GM12878 (cell line): ENCODE results near the gene MAST3. TPM values are rescaled to one million over a fixed set of nuclear protein-coding genes. Genes with fewer than 3 reads are reported as not detected.

Experiments used
- ATAC-seq: fragments of 200-7000 bp; cut with Tn5 transposase; 3 replicates; pipeline ENCODE4 v1.9.1; 2020; ENCODE audit warnings: mild to moderate bottlenecking, moderate library complexity
- BruUV-seq: library from RNA; stranded (reverse); fragments of 400-500 nt; replicated peaks from 2 replicates; lab custom pipeline; 2021; lab: Mats Ljungman, UMichigan
- CTCF ChIA-PET: fragments of 300-600 bp; sonication (Branson Sonifier 250); formaldehyde crosslinking; extraction: SDS; loops from one replicate; lab custom pipeline; 2021; ENCODE audit warnings: inconsistent platforms; lab: Yijun Ruan, JAX
- POLR2A ChIA-PET: fragments of 350-600 bp; formaldehyde crosslinking; extraction: SDS; loops from one replicate; lab custom pipeline; 2021; ENCODE audit warnings: inconsistent platforms; lab: Charles Lee
- RAD21 ChIA-PET: fragments of 300-600 bp; sonication (Branson Sonifier 250); formaldehyde crosslinking; loops from one replicate; lab custom pipeline; 2023; ENCODE audit warnings: antibody characterized with exemption; ENCODE audit not compliant: unreplicated experiment; lab: Charles Lee
- SMC1A ChIA-PET: fragments of 300-600 bp; sonication (Branson Sonifier 250); formaldehyde crosslinking; loops from one replicate; lab custom pipeline; 2023; ENCODE audit not compliant: unreplicated experiment, uncharacterized antibody; lab: Charles Lee
- DNase-seq: peaks from one replicate; pipeline ENCODE4 v3.0.0-alpha.2; 2011; ENCODE audit warnings: low read depth, low spot score
- FAIRE-seq: peaks from 3 replicates; lab custom pipeline; 2011; peaks lifted over from hg19 to GRCh38; lab: Jason Lieb, UNC
- H2AFZ ChIP-seq: 2 replicates; pipeline ENCODE4 v1.6.0; 2011; ENCODE audit warnings: low read depth, low read length, control low read depth; ENCODE audit not compliant: control insufficient read depth
- H3K27ac ChIP-seq: 2 replicates; pipeline ENCODE4 v1.5.1; 2011; ENCODE audit warnings: control low read depth; ENCODE audit not compliant: control insufficient read depth, insufficient read depth
- H3K27me3 ChIP-seq, 2 experiments: replicated peaks in 1 of 2; 2 replicates each; pipeline versions ENCODE4 v1.6.0 to v1.6.1; 2011; ENCODE audit warnings: low read length in 1 of 2; ENCODE audit not compliant: control insufficient read depth in 2 of 2, insufficient read depth in 2 of 2
- H3K36me3 ChIP-seq, 2 experiments: 2 replicates each; pipeline ENCODE4 v1.5.1; 2011; ENCODE audit warnings: low read length in 1 of 2; ENCODE audit not compliant: control insufficient read depth in 2 of 2, insufficient read depth in 2 of 2
- H3K4me1 ChIP-seq: 2 replicates; pipeline ENCODE4 v1.6.1; 2011; ENCODE audit warnings: mild to moderate bottlenecking, low read length, moderate library complexity, mixed read lengths; ENCODE audit not compliant: control insufficient read depth, insufficient read depth
- H3K4me2 ChIP-seq: 2 replicates; pipeline ENCODE4 v1.6.0; 2011; ENCODE audit warnings: control low read depth; ENCODE audit not compliant: control insufficient read depth, insufficient read depth
- H3K4me3 ChIP-seq: fragments of 200-600 bp; sonication (generic); 2 replicates; pipeline ENCODE4 v1.5.1; 2016
- H3K79me2 ChIP-seq: 2 replicates; pipeline ENCODE4 v1.6.0; 2011; ENCODE audit warnings: low read length; ENCODE audit not compliant: control insufficient read depth, insufficient read depth
- H3K9ac ChIP-seq: 2 replicates; pipeline ENCODE4 v1.8.0; 2011; ENCODE audit warnings: low read length, control low read depth, mixed read lengths; ENCODE audit not compliant: control insufficient read depth, insufficient read depth
- H3K9me3 ChIP-seq: replicated peaks from 3 replicates; pipeline ENCODE4 v1.5.1; 2011; ENCODE audit warnings: mild to moderate bottlenecking, low read length; ENCODE audit not compliant: control insufficient read depth, insufficient read depth
- H4K20me1 ChIP-seq: 2 replicates; pipeline ENCODE4 v1.6.0; 2011; ENCODE audit not compliant: control insufficient read depth, insufficient read depth
- ETV6 ChIP-seq, 2 experiments: fragments of 450-650 bp in 1 of 2; IDR thresholded peaks in 1 of 2; conservative IDR thresholded peaks in 1 of 2; 2 replicates each; pipeline ENCODE4 v1.6.1; 2014; ENCODE audit warnings: antibody characterized with exemption in 1 of 2, borderline replicate concordance in 1 of 2, low read depth in 1 of 2, mild to moderate bottlenecking in 1 of 2, moderate library complexity in 1 of 2
- IKZF2 ChIP-seq, 2 experiments: fragments of 450-650 bp; IDR thresholded peaks; 2 replicates each; pipeline ENCODE4 v1.6.1; 2017; ENCODE audit warnings: mild to moderate bottlenecking in 2 of 2, moderate library complexity in 2 of 2
- KLF5 ChIP-seq: fragments of 450-650 bp; IDR thresholded peaks from 2 replicates; pipeline ENCODE4 v1.6.1; 2014; ENCODE audit warnings: mild to moderate bottlenecking; ENCODE audit not compliant: partially characterized antibody
- MEF2B ChIP-seq: fragments of 450-650 bp; IDR thresholded peaks from 2 replicates; pipeline ENCODE4 v1.6.1; 2018; ENCODE audit warnings: mild to moderate bottlenecking, moderate library complexity; ENCODE audit not compliant: partially characterized antibody, poor library complexity, severe bottlenecking
- PAX8 ChIP-seq: fragments of 450-650 bp; IDR thresholded peaks from 2 replicates; pipeline ENCODE4 v1.6.1; 2017; ENCODE audit warnings: mild to moderate bottlenecking, moderate library complexity
- PML ChIP-seq: IDR thresholded peaks from 2 replicates; pipeline ENCODE4 v1.6.1; 2012; ENCODE audit warnings: low read length, inconsistent platforms
- WGBS: methylation state at CpG from one replicate; pipeline ENCODE4 v1.1.6; 2016; ENCODE audit warnings: low lambda C conversion rate; ENCODE audit not compliant: insufficient replicate concordance, insufficient coverage; ENCODE audit errors: missing lambda C conversion rate; 5-methylcytosine and 5-hydroxymethylcytosine counted together
- in situ Hi-C: fragments of 300-500 bp; cut with MboI; formaldehyde crosslinking; loops from 9 replicates; pipeline ENCODE4 v1.14.3; 2018; ENCODE audit warnings: mixed read lengths
- intact Hi-C: fragments of 100-400 bp; cut with micrococcal nuclease; formaldehyde crosslinking; loops from one replicate; pipeline ENCODE4 v1.14.2; 2022; ENCODE audit not compliant: unreplicated experiment
- polyA plus RNA-seq, 11 experiments: library from polyadenylated mRNA; depleted of rRNA in 4 of 11; unstranded in 6 of 11; stranded (reverse) in 5 of 11; fragments of >200 nt; fragmentation: Nextera tagmentation in 4 of 11; fragmentation: Illumina TruSeq in 1 of 11; extraction: Ambion mirVana in 4 of 11; extraction: Trizol in 1 of 11; gene quantifications; 1 replicate in 1 of 11; 2 replicates in 10 of 11; pipeline versions ENCODE4 v1.2.1 to v1.2.3, GENCODE V29; 2011 to 2016; ENCODE audit warnings: inconsistent platforms in 2 of 11, missing spikeins in 2 of 11, low read depth in 1 of 11
- total RNA-seq, 4 experiments: library from RNA; depleted of rRNA in 3 of 4; stranded (reverse); fragments of >200 nt in 3 of 4; fragmentation: Illumina TruSeq in 1 of 4; extraction: Trizol in 1 of 4; gene quantifications; 2 replicates each; pipeline versions ENCODE4 v1.2.1 to v1.2.3, GENCODE V29; 2013 to 2021

Gene MAST3
- total and polyA plus RNA-seq, 10 of the 15 experiments (the other 5 are each of a cell fraction or from before 2014, with no cell fraction given) = 3.0 to 22.2 (median 7.5) TPM

DNA sequence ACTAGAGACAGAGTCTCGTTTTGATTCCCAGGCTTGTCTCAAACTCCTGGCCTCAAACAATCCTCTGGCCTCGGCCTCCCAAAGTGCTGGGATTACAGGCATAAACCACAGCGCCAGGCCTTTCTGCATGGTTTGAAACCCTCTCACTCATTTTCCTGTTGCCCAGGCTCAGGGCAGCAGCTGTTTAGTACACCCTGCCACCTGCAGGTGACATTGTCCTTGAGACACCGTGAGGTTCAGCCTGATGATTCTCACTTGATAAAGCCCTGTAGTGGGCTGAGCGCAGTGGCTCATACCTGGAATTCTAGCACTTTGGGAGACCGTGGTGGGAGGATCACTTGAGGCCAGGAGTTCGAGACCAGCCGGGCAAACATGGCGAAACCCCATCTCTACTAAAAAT, 23.4 kb upstream of the MAST3 start (continued):
- no peak for TF ChIP-seq ETV6 (conservative IDR thresholded peaks at IDR 0.05 in 1 of 2, IDR thresholded peaks at IDR 0.05 in 1 of 2; ENCODE audit: borderline replicate concordance in 1 of 2, low read depth in 1 of 2)
- TF ChIP-seq PAX8 = no peak
- no peak for TF ChIP-seq PML
- TF ChIP-seq KLF5 = no peak

DNA sequence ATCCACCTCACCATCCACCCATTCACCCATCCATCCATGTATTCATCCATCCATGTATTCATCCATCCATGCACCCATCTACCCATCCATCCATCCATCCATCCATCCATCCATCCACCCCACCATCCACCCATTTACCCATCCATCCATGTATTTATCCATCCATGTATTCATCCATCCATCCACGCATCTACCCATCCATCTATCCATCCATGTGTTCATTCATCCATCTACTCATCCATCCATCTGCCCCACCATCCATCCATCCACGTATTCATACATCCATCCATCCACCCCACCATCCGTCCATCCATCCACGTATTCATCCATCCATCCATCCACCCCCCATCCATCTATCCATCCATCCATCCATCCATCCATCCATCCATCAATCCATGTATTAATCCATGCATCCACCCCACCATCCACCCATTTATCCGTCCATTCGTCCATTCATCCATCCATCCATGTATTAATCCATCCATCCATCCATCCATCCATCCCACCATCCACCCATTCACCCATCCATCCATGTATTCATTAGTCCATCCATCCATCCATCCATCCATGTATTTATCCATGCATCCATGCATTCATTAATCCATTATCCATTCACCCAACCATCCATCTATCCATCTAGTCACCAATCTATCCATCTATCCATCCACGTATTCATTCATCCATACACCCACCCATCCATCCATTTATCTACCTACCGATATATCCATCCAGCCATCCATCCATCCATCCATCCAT, 13.5 kb upstream of the MAST3 start:
- ChIA-PET CTCF (no interaction called here), RAD21 (no interaction called here), SMC1A (no interaction called here), POLR2A (no interaction called here)
- Histone ChIP-seq H3K36me3 (peaks cover 0 to 9% of the 10 kb centered on the region in 2 experiments; a peak in 2 of 4 replicates), H3K27ac (no peak overlapping the region), H3K4me1 (peaks cover 9% of the 10 kb centered on the region; the same call in 1 of the 2 replicates), H3K9ac (no peak overlapping the region), H3K27me3 (no peaks in the 10 kb centered on the region), H3K4me2 (no peak overlapping the region), H3K79me2 (peaks cover 7% of the 10 kb centered on the region), H2AFZ (no peak overlapping the region), H4K20me1 (no peaks in the 10 kb centered on the region), H3K9me3 (no peaks in the 10 kb centered on the region), H3K4me3 (no peak overlapping the region)
- 87% methylated on average over 8 of the region's 8 CpGs for WGBS
- no TSS peak for BruUV-seq
- intact Hi-C loops = no loop called here
- in situ Hi-C loops = no loop called here
- TF ChIP-seq MEF2B (no peak), IKZF2 (IDR thresholded peaks at IDR 0.05) (0 out of 4 replicates have a peak, but pooled peaks of 1 of the 2 experiments have one; percentile 11)
- FAIRE-seq (no peak), DNase-seq (no peak), ATAC-seq (no peak)
